Spinal cord (tissue), 10 donors: ENCODE results near the gene CD300LB. TPM values are rescaled to one million over a fixed set of nuclear protein-coding genes. Genes with fewer than 3 reads are reported as not detected.

Experiments
- DNase-seq, 6 donors: peaks; one replicate each; pipeline versions ENCODE4 v3.0.0 to v3.0.0-alpha.2; 2013 to 2015; ENCODE audit warnings: low spot score in 6 of 6, low read depth in 4 of 6
- H3K27ac ChIP-seq: one replicate; pipeline ENCODE4 v1.5.1; 2013; ENCODE audit warnings: low read depth, low read length, control low read depth
- H3K27me3 ChIP-seq: one replicate; pipeline ENCODE4 v1.6.1; 2013; ENCODE audit warnings: low read length; ENCODE audit not compliant: control insufficient read depth, insufficient read depth
- H3K36me3 ChIP-seq: one replicate; pipeline ENCODE4 v1.6.1; 2013; ENCODE audit warnings: low read length; ENCODE audit not compliant: control insufficient read depth, insufficient read depth
- H3K4me1 ChIP-seq: one replicate; pipeline ENCODE4 v1.6.1; 2013; ENCODE audit warnings: low read length; ENCODE audit not compliant: control insufficient read depth, insufficient read depth
- H3K4me3 ChIP-seq: one replicate; pipeline ENCODE4 v1.5.1; 2013; ENCODE audit warnings: low read depth, low read length, control low read depth
- H3K9me3 ChIP-seq: one replicate; pipeline ENCODE4 v1.6.1; 2013; ENCODE audit warnings: low read length; ENCODE audit not compliant: control insufficient read depth, insufficient read depth
- WGBS: methylation state at CpG from one replicate; pipeline ENCODE4 v1.1.5; 2013; ENCODE audit warnings: missing lambda C conversion rate; ENCODE audit not compliant: insufficient coverage; 5-methylcytosine and 5-hydroxymethylcytosine counted together
- polyA plus RNA-seq, 2 donors: library from polyadenylated mRNA; unstranded; fragments of 120-200 nt; gene quantifications; one replicate each; pipeline ENCODE4 v1.2.1, GENCODE V29; 2013; ENCODE audit not compliant: insufficient read length in 2 of 2
- total RNA-seq, 2 donors: library from RNA; depleted of rRNA in 1 of 2; stranded (reverse); fragments of 120-200 nt in 1 of 2; fragments of >200 nt in 1 of 2; gene quantifications; one replicate each; pipeline versions ENCODE4 v1.2.3 to v1.2.4, GENCODE V29; 2013 to 2014
- donor health status: healthy.

The CD300LB gene
- total and polyA plus RNA-seq, 4 donors: 0.14 to 0.30 TPM; not detected in 2

DNA sequence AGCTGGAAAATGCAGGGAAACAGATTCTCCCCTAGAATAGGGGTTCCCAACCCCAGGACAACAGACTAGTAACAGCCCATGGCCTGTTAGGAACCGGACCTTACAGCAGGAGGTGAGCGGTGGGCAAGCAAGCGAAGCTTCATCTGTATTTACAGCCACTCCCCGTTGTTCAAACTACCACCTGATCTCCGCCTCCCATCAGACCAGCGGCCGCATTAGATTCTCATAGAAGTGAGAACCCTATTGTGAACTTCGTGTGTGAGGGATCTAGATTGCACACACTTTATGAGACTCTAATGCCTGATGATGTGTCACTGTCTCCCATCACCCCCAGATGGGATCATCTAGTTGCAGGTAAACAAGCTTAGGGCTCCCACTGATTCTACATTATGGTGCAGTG lies 3.5 kb downstream of the CD300LB start:
- Histone ChIP-seq H3K4me1 (peaks cover 2% of the 10 kb centered on the region), H3K27me3 (no peaks in the 10 kb centered on the region), H3K36me3 (no peaks in the 10 kb centered on the region), H3K27ac (no peak overlapping the region), H3K9me3 (no peaks in the 10 kb centered on the region), H3K4me3 (no peak overlapping the region)
- 80% methylated on average over 3 of the region's 8 CpGs for WGBS
- DNase-seq: no peak

DNA sequence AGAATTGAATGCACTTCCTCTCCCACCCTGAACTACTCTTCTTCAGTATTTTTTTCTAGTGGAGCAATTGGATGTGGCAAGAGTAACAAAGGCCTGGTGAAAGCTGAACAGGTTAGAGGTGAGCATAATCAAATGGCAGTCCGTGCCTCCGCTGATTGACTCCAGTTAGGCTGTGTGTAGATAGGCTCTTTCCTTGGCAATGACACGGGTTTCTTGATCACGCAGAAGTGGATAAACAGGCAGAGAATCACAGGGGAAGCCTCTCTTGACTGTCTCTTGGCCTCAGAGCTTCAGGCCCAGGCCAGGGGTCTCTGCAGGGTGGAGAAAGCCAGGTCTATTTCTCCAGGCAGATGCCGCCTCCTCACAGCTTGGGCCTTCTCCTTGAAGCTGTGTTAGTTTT lies 4.2 kb downstream of the CD300LB start:
- Histone ChIP-seq H3K36me3 (no peaks in the 10 kb centered on the region), H3K27me3 (no peaks in the 10 kb centered on the region), H3K4me3 (no peak overlapping the region), H3K27ac (no peak overlapping the region), H3K9me3 (no peaks in the 10 kb centered on the region), H3K4me1 (no peaks in the 10 kb centered on the region)
- DNase-seq: no peak
- 90% methylated on average over 5 of the region's 5 CpGs for WGBS

DNA sequence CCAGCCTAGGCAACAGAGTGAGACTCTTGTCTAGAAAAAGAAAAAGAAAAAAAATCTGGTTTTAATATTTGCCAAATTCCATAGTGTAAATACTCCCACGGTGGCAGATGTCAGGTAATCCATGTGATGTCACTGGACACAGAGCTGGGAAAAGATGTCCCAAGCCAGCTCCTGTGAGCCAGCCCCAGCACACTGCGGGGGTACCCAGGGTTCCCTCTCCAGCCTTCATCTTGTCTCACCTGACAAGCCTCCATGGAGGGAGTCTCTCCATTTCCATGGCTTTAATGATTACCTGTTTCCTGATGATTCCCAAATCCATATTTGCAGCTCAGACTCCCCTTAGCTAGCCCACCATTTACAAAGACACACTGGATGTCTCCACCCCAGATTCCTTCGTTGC lies 4.6 kb downstream of the CD300LB start:
- Histone ChIP-seq H3K4me1 (no peaks in the 10 kb centered on the region), H3K27ac (no peak overlapping the region), H3K9me3 (no peaks in the 10 kb centered on the region), H3K27me3 (no peaks in the 10 kb centered on the region), H3K36me3 (no peaks in the 10 kb centered on the region), H3K4me3 (no peak overlapping the region)
- no peak for DNase-seq
- 100% methylated on average over 1 of the region's 3 CpGs for WGBS

DNA sequence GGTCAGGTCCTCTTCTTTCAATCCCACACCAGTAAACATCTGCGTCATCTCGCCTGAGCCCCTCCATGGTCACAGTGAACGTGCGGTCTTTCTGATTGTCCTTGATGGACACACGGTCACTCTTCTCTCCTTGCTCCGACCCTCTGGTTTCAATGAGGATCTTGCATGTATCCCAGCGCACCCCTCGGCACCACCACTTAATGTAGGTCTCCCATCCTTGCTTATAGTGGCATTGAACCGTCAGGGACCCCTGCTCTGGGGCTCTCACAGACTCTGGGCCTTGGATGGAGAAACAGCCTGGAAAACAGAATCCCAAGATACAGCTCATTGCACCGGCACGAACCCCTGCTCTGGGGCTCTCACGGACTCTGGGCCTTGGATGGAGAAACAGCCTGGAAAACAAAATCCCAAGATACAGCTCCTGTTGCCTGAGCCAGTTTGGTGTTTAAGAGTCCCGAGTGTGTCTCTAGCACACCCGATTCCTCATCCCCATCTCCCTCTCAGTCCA lies 5.4 kb downstream of the CD300LB start:
- no peak overlapping the region for H3K4me3 ChIP-seq
- H3K36me3 ChIP-seq: no peaks in the 10 kb centered on the region
- no peaks in the 10 kb centered on the region for H3K9me3 ChIP-seq
- no peaks in the 10 kb centered on the region for H3K4me1 ChIP-seq
- WGBS: 90% methylated on average over 14 of the region's 14 CpGs
- H3K27me3 ChIP-seq: no peaks in the 10 kb centered on the region
- no peak overlapping the region for H3K27ac ChIP-seq
- DNase-seq: no peak

DNA sequence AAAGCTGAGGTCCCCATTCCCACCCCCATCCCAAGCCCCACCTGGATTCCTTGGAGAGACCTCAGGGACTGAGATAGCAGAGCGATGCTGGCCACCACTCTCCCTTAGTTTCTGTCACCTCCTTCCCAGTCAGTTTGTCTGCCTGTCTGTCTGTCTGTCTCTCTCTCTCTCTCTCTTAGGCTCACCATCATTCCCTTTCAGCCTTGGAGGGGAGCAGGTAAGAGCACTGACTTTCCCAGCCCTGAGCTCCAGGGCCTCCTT lies 5.9 kb downstream of the CD300LB start:
- no peak overlapping the region for H3K4me3 ChIP-seq
- no peaks in the 10 kb centered on the region for H3K4me1 ChIP-seq
- DNase-seq: no peak
- H3K27ac ChIP-seq: no peak overlapping the region
- no CpG with 5 or more reads among the region's 1 CpG for WGBS
- H3K9me3 ChIP-seq: no peaks in the 10 kb centered on the region
- H3K27me3 ChIP-seq: no peaks in the 10 kb centered on the region
- no peaks in the 10 kb centered on the region for H3K36me3 ChIP-seq

DNA sequence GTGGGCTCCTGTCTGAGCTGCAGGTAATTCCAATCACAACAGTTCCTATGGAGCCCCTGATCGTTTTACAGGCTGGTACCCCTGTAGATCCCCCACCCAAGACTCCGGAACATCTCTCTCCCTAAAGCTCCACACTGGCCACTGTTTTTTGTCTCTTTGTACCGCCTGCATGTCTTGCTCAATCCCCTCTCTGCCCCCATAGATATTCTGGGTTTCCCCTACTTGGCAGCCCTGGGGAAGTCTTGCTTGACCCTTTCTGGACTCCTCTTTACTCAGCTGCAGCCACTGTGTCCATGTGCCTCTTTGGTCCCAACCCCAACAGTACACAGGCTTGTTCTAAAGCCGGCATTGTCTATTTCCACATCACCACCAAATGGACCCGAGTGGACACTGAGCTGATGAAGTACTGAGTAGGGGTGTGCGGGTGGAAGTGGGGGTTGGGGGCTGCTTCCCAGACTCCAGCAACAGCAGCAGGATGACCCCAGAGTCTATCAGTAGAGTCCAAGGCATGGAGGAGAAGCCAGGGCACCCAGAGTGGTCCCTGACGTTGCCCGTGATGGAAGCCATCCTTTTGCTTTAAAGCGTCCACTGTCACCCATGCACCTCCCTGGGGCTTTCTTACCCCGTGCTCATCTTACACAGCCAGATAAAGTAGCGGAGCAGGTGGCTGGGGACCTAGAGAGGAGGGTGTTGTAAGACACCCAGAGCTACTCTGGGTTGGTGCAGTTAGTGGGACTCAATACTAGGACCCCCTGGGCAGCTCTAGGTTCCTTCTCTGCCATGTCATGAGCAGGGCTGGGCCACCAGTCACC lies 6.4 kb downstream of the CD300LB start:
- Histone ChIP-seq H3K4me1 (no peaks in the 10 kb centered on the region), H3K36me3 (no peaks in the 10 kb centered on the region), H3K27ac (no peak overlapping the region), H3K9me3 (no peaks in the 10 kb centered on the region), H3K27me3 (no peaks in the 10 kb centered on the region), H3K4me3 (no peak overlapping the region)
- no peak for DNase-seq
- 81% methylated on average over 4 of the region's 11 CpGs for WGBS

DNA sequence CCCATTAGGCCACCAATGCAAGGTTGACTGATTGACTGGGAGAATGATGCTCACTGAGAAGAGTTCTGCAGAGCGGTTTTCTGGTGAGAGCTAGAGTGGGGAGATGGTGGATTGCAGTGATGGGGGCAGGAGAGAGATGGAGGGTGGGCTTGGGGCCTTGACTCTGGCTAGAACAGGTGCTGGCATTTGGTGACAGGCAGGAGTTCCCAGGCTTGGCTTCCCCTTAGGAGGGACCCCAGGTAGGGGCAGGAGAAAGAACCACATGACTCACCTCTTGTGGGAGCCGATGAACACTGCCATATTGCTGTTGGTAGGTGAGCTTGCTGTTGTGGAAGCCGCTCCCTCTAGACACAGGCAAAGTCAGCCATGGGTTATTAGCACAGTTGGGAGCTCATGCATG lies 8.0 kb downstream of the CD300LB start:
- Histone ChIP-seq H3K36me3 (no peaks in the 10 kb centered on the region), H3K27me3 (no peaks in the 10 kb centered on the region), H3K4me1 (no peaks in the 10 kb centered on the region), H3K4me3 (no peak overlapping the region), H3K27ac (no peak overlapping the region), H3K9me3 (no peaks in the 10 kb centered on the region)
- 89% methylated on average over 2 of the region's 3 CpGs for WGBS
- DNase-seq: no peak

DNA sequence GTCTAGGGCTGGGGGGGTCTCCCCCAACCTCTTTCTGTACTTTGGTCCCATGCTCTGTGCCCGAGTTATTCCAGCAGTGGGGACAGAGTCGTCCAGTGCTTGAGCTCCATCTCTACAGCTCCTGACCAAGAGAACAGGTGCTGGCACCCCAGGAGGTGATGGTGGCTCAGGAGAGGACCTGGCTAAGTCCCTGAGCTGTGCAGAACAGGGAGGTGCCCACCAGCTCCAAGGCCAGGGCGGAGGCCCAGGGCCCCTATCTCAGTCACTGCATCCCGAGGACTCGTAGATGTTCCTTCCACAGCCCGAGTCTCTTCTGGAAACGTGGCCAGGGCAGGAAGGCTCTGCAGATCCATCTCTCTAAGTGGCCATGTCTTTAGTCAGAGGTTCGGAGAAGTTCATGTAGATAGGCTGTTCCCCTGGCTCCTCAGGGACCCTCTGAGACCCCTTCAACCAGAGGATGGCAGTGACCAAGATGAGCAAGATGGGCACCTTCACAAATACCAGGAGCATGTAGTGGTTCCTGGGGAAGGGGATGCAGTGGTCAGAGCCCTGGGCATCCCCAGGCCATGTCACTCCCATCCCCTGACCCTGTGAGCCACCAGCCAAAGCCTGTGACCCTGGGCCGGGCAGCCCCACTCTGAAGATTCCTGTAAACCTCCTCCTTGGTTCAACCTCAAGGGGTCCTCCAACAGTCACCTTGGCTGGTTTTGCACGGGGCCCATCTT lies 8.7 kb downstream of the CD300LB start:
- no peak overlapping the region for H3K27ac ChIP-seq
- 79% methylated on average over 10 of the region's 10 CpGs for WGBS
- no peaks in the 10 kb centered on the region for H3K27me3 ChIP-seq
- no peak for DNase-seq
- no peak overlapping the region for H3K4me3 ChIP-seq
- H3K4me1 ChIP-seq: no peaks in the 10 kb centered on the region
- H3K9me3 ChIP-seq: no peaks in the 10 kb centered on the region
- no peaks in the 10 kb centered on the region for H3K36me3 ChIP-seq

DNA sequence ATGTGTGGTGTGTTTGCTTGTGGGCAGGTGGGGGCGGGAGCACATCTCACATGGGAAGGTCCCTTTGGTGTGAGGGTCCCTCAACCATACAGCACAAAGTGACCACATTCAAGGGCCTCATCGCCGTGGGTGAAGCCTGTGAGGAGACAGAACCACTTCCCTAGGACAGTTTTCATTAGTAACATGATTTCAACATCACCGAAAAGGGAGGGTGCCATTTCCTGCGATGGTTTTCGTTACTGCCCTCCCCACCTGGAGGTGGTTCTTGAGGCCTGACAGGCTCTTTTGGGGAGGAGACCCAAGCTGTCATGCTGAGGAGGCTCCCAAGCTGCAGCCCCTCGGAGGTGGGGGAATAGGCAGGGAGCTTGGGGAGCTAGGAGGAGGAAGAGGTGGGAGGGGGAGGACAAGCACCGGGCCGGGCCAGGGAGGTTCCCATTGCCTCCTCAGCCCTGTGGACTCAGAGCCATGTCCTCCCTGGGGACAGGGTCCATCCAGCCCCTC lies 9.5 kb downstream of the CD300LB start:
- Histone ChIP-seq H3K27me3 (no peaks in the 10 kb centered on the region), H3K27ac (no peak overlapping the region), H3K4me1 (no peaks in the 10 kb centered on the region), H3K36me3 (no peaks in the 10 kb centered on the region), H3K9me3 (no peaks in the 10 kb centered on the region), H3K4me3 (no peak overlapping the region)
- 81% methylated on average over 4 of the region's 9 CpGs for WGBS
- DNase-seq: no peak
